Spinal cord (tissue), 10 donors: ENCODE data around the gene PARD3B. TPM values are rescaled to one million over a fixed set of nuclear protein-coding genes. Genes with fewer than 3 reads are reported as not detected.

Source experiments
- DNase-seq, 6 donors: peaks; one replicate each; pipeline versions ENCODE4 v3.0.0 to v3.0.0-alpha.2; 2013 to 2015; ENCODE audit warnings: low spot score in 6 of 6, low read depth in 4 of 6
- H3K27ac ChIP-seq: one replicate; pipeline ENCODE4 v1.5.1; 2013; ENCODE audit warnings: low read depth, low read length, control low read depth
- H3K27me3 ChIP-seq: one replicate; pipeline ENCODE4 v1.6.1; 2013; ENCODE audit warnings: low read length; ENCODE audit not compliant: control insufficient read depth, insufficient read depth
- H3K36me3 ChIP-seq: one replicate; pipeline ENCODE4 v1.6.1; 2013; ENCODE audit warnings: low read length; ENCODE audit not compliant: control insufficient read depth, insufficient read depth
- H3K4me1 ChIP-seq: one replicate; pipeline ENCODE4 v1.6.1; 2013; ENCODE audit warnings: low read length; ENCODE audit not compliant: control insufficient read depth, insufficient read depth
- H3K4me3 ChIP-seq: one replicate; pipeline ENCODE4 v1.5.1; 2013; ENCODE audit warnings: low read depth, low read length, control low read depth
- H3K9me3 ChIP-seq: one replicate; pipeline ENCODE4 v1.6.1; 2013; ENCODE audit warnings: low read length; ENCODE audit not compliant: control insufficient read depth, insufficient read depth
- WGBS: methylation state at CpG from one replicate; pipeline ENCODE4 v1.1.5; 2013; ENCODE audit warnings: missing lambda C conversion rate; ENCODE audit not compliant: insufficient coverage; 5-methylcytosine and 5-hydroxymethylcytosine counted together
- polyA plus RNA-seq, 2 donors: library from polyadenylated mRNA; unstranded; fragments of 120-200 nt; gene quantifications; one replicate each; pipeline ENCODE4 v1.2.1, GENCODE V29; 2013; ENCODE audit not compliant: insufficient read length in 2 of 2
- total RNA-seq, 2 donors: library from RNA; depleted of rRNA in 1 of 2; stranded (reverse); fragments of 120-200 nt in 1 of 2; fragments of >200 nt in 1 of 2; gene quantifications; one replicate each; pipeline versions ENCODE4 v1.2.3 to v1.2.4, GENCODE V29; 2013 to 2014
- donor health status: healthy.

The PARD3B gene
- total and polyA plus RNA-seq, 4 donors, result 10.8 to 34.6 (median 22.1) TPM

- no peaks in the 10 kb centered on the region for H3K27me3 ChIP-seq
- no peaks in the 10 kb centered on the region for H3K4me1 ChIP-seq
- no peak overlapping the region for H3K27ac ChIP-seq
- no peaks in the 10 kb centered on the region for H3K36me3 ChIP-seq
- WGBS, result 51% methylated on average over 3 of the region's 4 CpGs
- no peaks in the 10 kb centered on the region for H3K9me3 ChIP-seq
- DNase-seq, result peak in 5 of 6 donors; percentile 13 to 95 (median 33)
- H3K4me3 ChIP-seq, result no peak overlapping the region
Measured at GRCh38 chr2:205411558-205411957, 866.3 kb downstream of the PARD3B start.

- no peak overlapping the region for H3K4me3 ChIP-seq
- no peak overlapping the region for H3K27ac ChIP-seq
- no peaks in the 10 kb centered on the region for H3K4me1 ChIP-seq
- H3K27me3 ChIP-seq, result no peaks in the 10 kb centered on the region
- DNase-seq, result no peak
- no peaks in the 10 kb centered on the region for H3K36me3 ChIP-seq
- 70% methylated on average over 4 of the region's 4 CpGs for WGBS
- no peaks in the 10 kb centered on the region for H3K9me3 ChIP-seq
Measured at GRCh38 chr2:205424326-205424725, 879.1 kb downstream of the PARD3B start.

DNA sequence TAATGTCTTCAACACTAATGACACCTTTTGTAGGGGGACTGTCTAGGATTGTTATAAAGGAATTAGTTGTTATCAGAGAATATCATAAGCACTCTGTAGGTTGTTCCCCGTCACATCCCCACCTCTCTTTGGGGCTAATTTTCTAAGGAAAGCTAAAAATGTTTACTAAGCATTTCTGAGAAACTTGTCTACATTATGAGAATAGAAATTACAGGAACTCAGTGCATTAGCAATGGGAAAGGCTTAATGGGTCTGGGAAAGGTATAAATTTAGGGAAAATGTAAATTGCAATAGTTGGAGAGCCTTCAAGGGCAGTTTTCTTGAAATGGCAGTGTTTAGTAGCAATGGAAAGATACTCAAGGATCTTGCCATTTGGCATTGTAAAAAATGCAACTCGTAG lies 879.8 kb downstream of the PARD3B start:
- Histone ChIP-seq H3K4me3 (no peak overlapping the region), H3K36me3 (no peaks in the 10 kb centered on the region), H3K27me3 (no peaks in the 10 kb centered on the region), H3K9me3 (no peaks in the 10 kb centered on the region), H3K27ac (no peak overlapping the region), H3K4me1 (no peaks in the 10 kb centered on the region)
- WGBS, result no CpG with 5 or more reads among the region's 2 CpGs
- no peak for DNase-seq

DNA sequence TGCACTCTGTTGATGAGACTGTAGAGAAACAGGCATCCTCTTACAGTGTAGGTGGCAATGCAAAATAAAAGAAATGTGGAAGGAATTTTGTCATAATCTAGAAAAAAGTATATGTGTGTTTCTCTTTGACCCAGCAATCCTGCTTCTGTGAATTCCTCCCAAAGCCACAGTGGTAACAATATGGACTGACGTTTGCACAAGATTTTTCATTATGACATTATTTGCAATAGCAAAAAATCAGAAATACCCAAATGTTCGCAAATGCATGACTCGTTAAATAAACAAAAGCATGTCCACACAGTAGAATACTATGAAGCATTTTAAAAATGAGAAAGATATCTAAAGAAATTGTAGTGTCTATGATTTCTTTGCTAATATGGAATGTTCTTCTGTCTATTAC lies 881.8 kb downstream of the PARD3B start:
- WGBS, result no CpG with 5 or more reads among the region's 3 CpGs
- Histone ChIP-seq H3K4me1 (no peaks in the 10 kb centered on the region), H3K4me3 (no peak overlapping the region), H3K27ac (no peak overlapping the region), H3K36me3 (no peaks in the 10 kb centered on the region), H3K27me3 (no peaks in the 10 kb centered on the region), H3K9me3 (no peaks in the 10 kb centered on the region)
- no peak for DNase-seq

DNA sequence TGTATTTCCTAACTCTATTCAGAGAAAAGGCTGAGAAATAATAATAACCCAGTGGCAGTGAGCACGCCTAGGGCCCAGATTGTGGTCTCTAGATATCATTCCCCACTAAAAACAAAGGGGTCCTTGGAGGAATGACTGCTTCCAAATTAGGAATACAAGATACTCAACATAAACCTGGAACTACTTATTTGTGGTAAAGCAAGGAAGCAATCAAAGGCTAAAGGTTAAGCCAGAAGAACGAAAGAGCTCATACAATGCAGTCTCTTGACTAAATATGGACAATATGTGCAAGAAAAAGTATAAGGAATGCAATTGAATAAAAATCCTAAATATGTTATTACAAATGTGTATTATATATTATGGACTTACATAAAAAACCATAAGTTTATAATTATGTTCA lies 883.5 kb downstream of the PARD3B start:
- Histone ChIP-seq H3K9me3 (no peaks in the 10 kb centered on the region), H3K4me3 (no peak overlapping the region), H3K27ac (no peak overlapping the region), H3K27me3 (no peaks in the 10 kb centered on the region), H3K4me1 (no peaks in the 10 kb centered on the region), H3K36me3 (no peaks in the 10 kb centered on the region)
- no CpG with 5 or more reads among the region's 2 CpGs for WGBS
- DNase-seq, result no peak

GRCh38 chr2:205435970-205436369 lies 890.7 kb downstream of the PARD3B start:
- no peak overlapping the region for H3K4me3 ChIP-seq
- H3K27me3 ChIP-seq, result no peaks in the 10 kb centered on the region
- no peaks in the 10 kb centered on the region for H3K9me3 ChIP-seq
- H3K27ac ChIP-seq, result no peak overlapping the region
- DNase-seq, result no peak
- no peaks in the 10 kb centered on the region for H3K4me1 ChIP-seq
- no peaks in the 10 kb centered on the region for H3K36me3 ChIP-seq
- WGBS, result 93% methylated on average over 2 of the region's 4 CpGs

GRCh38 chr2:205438241-205438640 lies 893.0 kb downstream of the PARD3B start:
- Histone ChIP-seq H3K27ac (no peak overlapping the region), H3K4me1 (no peaks in the 10 kb centered on the region), H3K27me3 (no peaks in the 10 kb centered on the region), H3K36me3 (no peaks in the 10 kb centered on the region), H3K9me3 (no peaks in the 10 kb centered on the region), H3K4me3 (no peak overlapping the region)
- DNase-seq, result no peak
- no CpG with 5 or more reads among the region's 2 CpGs for WGBS

DNA sequence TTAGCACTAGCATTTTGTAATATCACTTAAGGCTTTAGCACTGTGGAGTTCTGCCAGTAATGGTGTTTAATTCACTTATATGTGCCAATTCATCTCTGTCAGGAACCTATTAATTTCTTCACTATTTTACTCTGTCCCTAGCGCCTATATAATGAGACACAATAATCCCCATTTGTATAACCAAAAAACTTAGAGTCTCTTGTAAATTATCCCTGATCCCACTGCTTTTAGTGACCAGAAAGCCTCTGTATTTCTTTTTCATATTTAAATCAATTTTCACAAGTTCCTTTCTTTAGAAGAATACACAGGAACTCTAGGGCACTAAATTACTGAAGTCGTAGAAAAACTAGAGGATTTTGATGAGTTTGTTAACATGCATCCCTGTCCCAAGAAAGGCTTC lies 894.3 kb downstream of the PARD3B start:
- H3K27ac ChIP-seq, result no peak overlapping the region
- H3K9me3 ChIP-seq, result no peaks in the 10 kb centered on the region
- peak in 2 of 6 donors; percentile 17 to 34 for DNase-seq
- no CpG with 5 or more reads among the region's 2 CpGs for WGBS
- H3K27me3 ChIP-seq, result no peaks in the 10 kb centered on the region
- H3K4me1 ChIP-seq, result no peaks in the 10 kb centered on the region
- H3K4me3 ChIP-seq, result no peak overlapping the region
- no peaks in the 10 kb centered on the region for H3K36me3 ChIP-seq

- Histone ChIP-seq H3K27me3 (no peaks in the 10 kb centered on the region), H3K9me3 (no peaks in the 10 kb centered on the region), H3K27ac (no peak overlapping the region), H3K36me3 (no peaks in the 10 kb centered on the region), H3K4me3 (no peak overlapping the region), H3K4me1 (no peaks in the 10 kb centered on the region)
- peak in 1 of 6 donors; percentile 66 for DNase-seq
Measured at GRCh38 chr2:205441524-205441923, 896.2 kb downstream of the PARD3B start.

DNA sequence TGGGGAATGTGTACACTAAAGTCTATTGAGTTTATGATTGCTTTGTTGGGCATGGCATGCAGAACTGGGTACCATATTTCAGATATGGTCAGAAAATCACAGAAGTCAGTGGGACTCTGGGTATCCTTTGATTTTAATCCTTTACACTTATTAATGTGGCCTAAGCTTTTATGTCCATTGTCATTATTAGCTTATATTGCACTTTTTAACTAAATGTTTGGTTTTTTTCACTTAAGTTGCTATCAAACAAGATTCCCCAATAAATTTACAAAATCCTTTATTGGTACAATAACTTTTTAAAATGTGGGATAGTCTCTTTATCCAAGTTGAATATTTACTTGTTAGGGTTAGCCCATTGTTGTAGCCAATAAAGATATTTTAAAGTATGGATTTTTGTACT lies 902.9 kb downstream of the PARD3B start:
- Histone ChIP-seq H3K27me3 (no peaks in the 10 kb centered on the region), H3K4me1 (no peaks in the 10 kb centered on the region), H3K4me3 (no peak overlapping the region), H3K9me3 (no peaks in the 10 kb centered on the region), H3K36me3 (no peaks in the 10 kb centered on the region), H3K27ac (no peak overlapping the region)
- no peak for DNase-seq
